GM12878 (cell line): Measurements from ENCODE around the gene ASIC5. TPM values are rescaled to one million over a fixed set of nuclear protein-coding genes. Genes with fewer than 3 reads are reported as not detected.
"Not testable (repeated sequence)": the region's sequence is repeated elsewhere in the genome, so short reads cannot be mapped to it uniquely, and the experiment has no call there.

Experiments
- ATAC-seq: fragments of 200-7000 bp; cut with Tn5 transposase; 3 replicates; pipeline ENCODE4 v1.9.1; 2020; ENCODE audit warnings: mild to moderate bottlenecking, moderate library complexity
- BruUV-seq: library from RNA; stranded (reverse); fragments of 400-500 nt; replicated peaks from 2 replicates; lab custom pipeline; 2021; lab: Mats Ljungman, UMichigan
- CTCF ChIA-PET: fragments of 300-600 bp; sonication (Branson Sonifier 250); formaldehyde crosslinking; extraction: SDS; loops from one replicate; lab custom pipeline; 2021; ENCODE audit warnings: inconsistent platforms; lab: Yijun Ruan, JAX
- POLR2A ChIA-PET: fragments of 350-600 bp; formaldehyde crosslinking; extraction: SDS; loops from one replicate; lab custom pipeline; 2021; ENCODE audit warnings: inconsistent platforms; lab: Charles Lee
- RAD21 ChIA-PET: fragments of 300-600 bp; sonication (Branson Sonifier 250); formaldehyde crosslinking; loops from one replicate; lab custom pipeline; 2023; ENCODE audit warnings: antibody characterized with exemption; ENCODE audit not compliant: unreplicated experiment; lab: Charles Lee
- SMC1A ChIA-PET: fragments of 300-600 bp; sonication (Branson Sonifier 250); formaldehyde crosslinking; loops from one replicate; lab custom pipeline; 2023; ENCODE audit not compliant: unreplicated experiment, uncharacterized antibody; lab: Charles Lee
- DNase-seq: peaks from one replicate; pipeline ENCODE4 v3.0.0-alpha.2; 2011; ENCODE audit warnings: low read depth, low spot score
- FAIRE-seq: peaks from 3 replicates; lab custom pipeline; 2011; peaks lifted over from hg19 to GRCh38; lab: Jason Lieb, UNC
- H2AFZ ChIP-seq: 2 replicates; pipeline ENCODE4 v1.6.0; 2011; ENCODE audit warnings: low read depth, low read length, control low read depth; ENCODE audit not compliant: control insufficient read depth
- H3K27ac ChIP-seq: 2 replicates; pipeline ENCODE4 v1.5.1; 2011; ENCODE audit warnings: control low read depth; ENCODE audit not compliant: control insufficient read depth, insufficient read depth
- H3K27me3 ChIP-seq, 2 experiments: replicated peaks in 1 of 2; 2 replicates each; pipeline versions ENCODE4 v1.6.0 to v1.6.1; 2011; ENCODE audit warnings: low read length in 1 of 2; ENCODE audit not compliant: control insufficient read depth in 2 of 2, insufficient read depth in 2 of 2
- H3K36me3 ChIP-seq, 2 experiments: 2 replicates each; pipeline ENCODE4 v1.5.1; 2011; ENCODE audit warnings: low read length in 1 of 2; ENCODE audit not compliant: control insufficient read depth in 2 of 2, insufficient read depth in 2 of 2
- H3K4me1 ChIP-seq: 2 replicates; pipeline ENCODE4 v1.6.1; 2011; ENCODE audit warnings: mild to moderate bottlenecking, low read length, moderate library complexity, mixed read lengths; ENCODE audit not compliant: control insufficient read depth, insufficient read depth
- H3K4me2 ChIP-seq: 2 replicates; pipeline ENCODE4 v1.6.0; 2011; ENCODE audit warnings: control low read depth; ENCODE audit not compliant: control insufficient read depth, insufficient read depth
- H3K4me3 ChIP-seq: fragments of 200-600 bp; sonication (generic); 2 replicates; pipeline ENCODE4 v1.5.1; 2016
- H3K79me2 ChIP-seq: 2 replicates; pipeline ENCODE4 v1.6.0; 2011; ENCODE audit warnings: low read length; ENCODE audit not compliant: control insufficient read depth, insufficient read depth
- H3K9ac ChIP-seq: 2 replicates; pipeline ENCODE4 v1.8.0; 2011; ENCODE audit warnings: low read length, control low read depth, mixed read lengths; ENCODE audit not compliant: control insufficient read depth, insufficient read depth
- H3K9me3 ChIP-seq: replicated peaks from 3 replicates; pipeline ENCODE4 v1.5.1; 2011; ENCODE audit warnings: mild to moderate bottlenecking, low read length; ENCODE audit not compliant: control insufficient read depth, insufficient read depth
- H4K20me1 ChIP-seq: 2 replicates; pipeline ENCODE4 v1.6.0; 2011; ENCODE audit not compliant: control insufficient read depth, insufficient read depth
- CEBPZ ChIP-seq: fragments of 150-350 bp; IDR thresholded peaks from 2 replicates; pipeline ENCODE4 v1.6.1; 2016; ENCODE audit warnings: low read depth, low read length
- ESRRA ChIP-seq: IDR thresholded peaks from 2 replicates; pipeline ENCODE4 v1.6.1; 2012; ENCODE audit warnings: mild to moderate bottlenecking, low read length, improper control_type of control experiment
- WGBS: methylation state at CpG from one replicate; pipeline ENCODE4 v1.1.6; 2016; ENCODE audit warnings: low lambda C conversion rate; ENCODE audit not compliant: insufficient replicate concordance, insufficient coverage; ENCODE audit errors: missing lambda C conversion rate; 5-methylcytosine and 5-hydroxymethylcytosine counted together
- in situ Hi-C: fragments of 300-500 bp; cut with MboI; formaldehyde crosslinking; loops from 9 replicates; pipeline ENCODE4 v1.14.3; 2018; ENCODE audit warnings: mixed read lengths
- intact Hi-C: fragments of 100-400 bp; cut with micrococcal nuclease; formaldehyde crosslinking; loops from one replicate; pipeline ENCODE4 v1.14.2; 2022; ENCODE audit not compliant: unreplicated experiment
- polyA plus RNA-seq, 11 experiments: library from polyadenylated mRNA; depleted of rRNA in 4 of 11; unstranded in 6 of 11; stranded (reverse) in 5 of 11; fragments of >200 nt; fragmentation: Nextera tagmentation in 4 of 11; fragmentation: Illumina TruSeq in 1 of 11; extraction: Ambion mirVana in 4 of 11; extraction: Trizol in 1 of 11; gene quantifications; 1 replicate in 1 of 11; 2 replicates in 10 of 11; pipeline versions ENCODE4 v1.2.1 to v1.2.3, GENCODE V29; 2011 to 2016; ENCODE audit warnings: inconsistent platforms in 2 of 11, missing spikeins in 2 of 11, low read depth in 1 of 11
- total RNA-seq, 4 experiments: library from RNA; depleted of rRNA in 3 of 4; stranded (reverse); fragments of >200 nt in 3 of 4; fragmentation: Illumina TruSeq in 1 of 4; extraction: Trizol in 1 of 4; gene quantifications; 2 replicates each; pipeline versions ENCODE4 v1.2.1 to v1.2.3, GENCODE V29; 2013 to 2021

Gene ASIC5
- total and polyA plus RNA-seq, 10 of the 15 experiments (the other 5 are each of a cell fraction or from before 2014, with no cell fraction given): not detected

GRCh38 chr4:155899891-155900290, 33.8 kb upstream of the ASIC5 start:
- Histone ChIP-seq H3K9me3 (no peaks in the 10 kb centered on the region), H3K4me1 (no peaks in the 10 kb centered on the region), H3K4me3 (no peak overlapping the region), H3K79me2 (no peaks in the 10 kb centered on the region), H3K4me2 (no peak overlapping the region), H3K27me3 (no peaks in the 10 kb centered on the region), H4K20me1 (no peaks in the 10 kb centered on the region), H2AFZ (no peak overlapping the region), H3K9ac (no peak overlapping the region), H3K27ac (no peak overlapping the region), H3K36me3 (no peaks in the 10 kb centered on the region)
- no peak for FAIRE-seq
- DNase-seq: no peak
- ChIA-PET CTCF (interaction anchor here (0.9 to 1.0 kb wide), 2 partner anchors 113 to 394 kb away, joined by 3 to 7 read pairs; no protein-coding TSS in a partner anchor), SMC1A (interaction anchor here (1.0 to 1.3 kb wide), 2 partner anchors 20 to 72 kb away, joined by 3 to 4 read pairs; no protein-coding TSS in a partner anchor), RAD21 (interaction anchor here (0.8 to 1.3 kb wide), 3 partner anchors 10 to 15 kb away, joined by 3 read pairs; no protein-coding TSS in a partner anchor), POLR2A (interaction anchor here (0.6 kb wide), 1 partner anchor 10 kb away, joined by 3 read pairs; no protein-coding TSS in a partner anchor)
- no TSS peak for BruUV-seq
- WGBS: 15% methylated on average over 3 of the region's 3 CpGs
- TF ChIP-seq CEBPZ (no peak), ESRRA (no peak)
- in situ Hi-C loops (no loop called here), intact Hi-C loops (no loop called here)
- ATAC-seq: no peak

- RAD21 ChIA-PET, H3K27me3 ChIP-seq, CTCF ChIA-PET, H3K9me3 ChIP-seq, POLR2A ChIA-PET, FAIRE-seq, BruUV-seq, intact Hi-C loops, H3K36me3 ChIP-seq, H3K4me1 ChIP-seq, DNase-seq, H2AFZ ChIP-seq, H3K79me2 ChIP-seq, H3K4me3 ChIP-seq, H3K4me2 ChIP-seq, in situ Hi-C loops, ATAC-seq, H3K9ac ChIP-seq, H3K27ac ChIP-seq, H4K20me1 ChIP-seq: not testable (repeated sequence)
- SMC1A ChIA-PET: interaction anchor here (1.1 kb wide), 1 partner anchor 9 kb away, joined by 5 read pairs; no protein-coding TSS in a partner anchor
- WGBS: 5% methylated on average over 2 of the region's 2 CpGs
Observed at GRCh38 chr4:155898371-155898770, 32.3 kb upstream of the ASIC5 start.
